Kidney (tissue), 14 donors: ENCODE results near the gene GKN1. TPM values are rescaled to one million over a fixed set of nuclear protein-coding genes. Genes with fewer than 3 reads are reported as not detected.

Source experiments
- DNase-seq, 5 donors: peaks; one replicate each; pipeline ENCODE4 v3.0.0-alpha.2; 2013 to 2020
- FAIRE-seq: peaks from 2 replicates; lab custom pipeline; 2012; peaks lifted over from hg19 to GRCh38; lab: Jason Lieb, UNC
- H3K27ac ChIP-seq, 2 donors: one replicate each; pipeline ENCODE4 v1.7.0; 2013; ENCODE audit warnings: low read depth in 2 of 2, low read length in 2 of 2, inconsistent platforms in 1 of 2
- H3K27me3 ChIP-seq: one replicate; pipeline ENCODE4 v1.7.1; 2013; ENCODE audit warnings: low read length, inconsistent platforms; ENCODE audit not compliant: control insufficient read depth, insufficient read depth
- H3K36me3 ChIP-seq, 3 donors: one replicate each; pipeline versions ENCODE4 v1.7.0 to v1.7.1; 2013; ENCODE audit warnings: low read length in 3 of 3, control low read depth in 1 of 3, inconsistent platforms in 1 of 3; ENCODE audit not compliant: insufficient read depth in 3 of 3, control insufficient read depth in 2 of 3
- H3K4me1 ChIP-seq, 3 donors: one replicate each; pipeline versions ENCODE4 v1.7.0 to v1.7.1; 2013; ENCODE audit warnings: low read length in 3 of 3, inconsistent platforms in 1 of 3, low read depth in 1 of 3; ENCODE audit not compliant: control insufficient read depth in 2 of 3, insufficient read depth in 2 of 3
- H3K4me3 ChIP-seq, 3 donors: one replicate each; pipeline versions ENCODE4 v1.7.0 to v1.8.1; 2013; ENCODE audit warnings: low read length in 3 of 3, control low read depth in 1 of 3, inconsistent platforms in 1 of 3
- H3K9ac ChIP-seq, 3 donors: one replicate each; pipeline versions ENCODE4 v1.7.0 to v1.7.1; 2013; ENCODE audit warnings: low read length in 3 of 3, control low read depth in 1 of 3, inconsistent platforms in 1 of 3
- H3K9me3 ChIP-seq, 3 donors: one replicate each; pipeline versions ENCODE4 v1.7.0 to v1.7.1; 2013; ENCODE audit warnings: low read length in 3 of 3, control low read depth in 1 of 3, inconsistent platforms in 1 of 3; ENCODE audit not compliant: control insufficient read depth in 2 of 3, insufficient read depth in 1 of 3
- CTCF ChIP-seq: IDR thresholded peaks from 3 replicates; pipeline ENCODE4 v1.5.1; 2012; ENCODE audit warnings: mild to moderate bottlenecking, moderate library complexity, borderline replicate concordance; ENCODE audit not compliant: insufficient read depth; ENCODE audit errors: extremely low read depth
- intact Hi-C: fragments of 100-400 bp; cut with DNase I; formaldehyde crosslinking; loops from one replicate; pipeline ENCODE4 v1.11.1; 2022
- polyA plus RNA-seq: library from polyadenylated mRNA; stranded (reverse); fragments of 350-450 nt; fragmentation: Illumina TruSeq; extraction: RNeasy Lipid Tissue Mini Kit (QIAGEN cat#74804); gene quantifications from one replicate; pipeline ENCODE4 v1.2.3, GENCODE V29; 2014; ENCODE audit warnings: low read depth, low replicate concordance; ENCODE audit not compliant: insufficient read depth
- total RNA-seq: library from RNA; stranded (reverse); fragmentation: NEBNext Ultra II Directional; extraction: Animal tissue kit (Norgen Biotek cat#: 25700); gene quantifications from one replicate; pipeline ENCODE4 v1.2.1, GENCODE V29; 2021
- donor health status: control.
- donor health status: control.
- donor health status: control.
- donor health status: control.
- donor health status: control.
- donor health status: DM: yes; HTN: yes; CAD: no.
- donor health status: Normal renal cell carcinoma (clear cell type).

Gene GKN1
- total and polyA plus RNA-seq, 2 donors from 2014 or later = not detected

DNA sequence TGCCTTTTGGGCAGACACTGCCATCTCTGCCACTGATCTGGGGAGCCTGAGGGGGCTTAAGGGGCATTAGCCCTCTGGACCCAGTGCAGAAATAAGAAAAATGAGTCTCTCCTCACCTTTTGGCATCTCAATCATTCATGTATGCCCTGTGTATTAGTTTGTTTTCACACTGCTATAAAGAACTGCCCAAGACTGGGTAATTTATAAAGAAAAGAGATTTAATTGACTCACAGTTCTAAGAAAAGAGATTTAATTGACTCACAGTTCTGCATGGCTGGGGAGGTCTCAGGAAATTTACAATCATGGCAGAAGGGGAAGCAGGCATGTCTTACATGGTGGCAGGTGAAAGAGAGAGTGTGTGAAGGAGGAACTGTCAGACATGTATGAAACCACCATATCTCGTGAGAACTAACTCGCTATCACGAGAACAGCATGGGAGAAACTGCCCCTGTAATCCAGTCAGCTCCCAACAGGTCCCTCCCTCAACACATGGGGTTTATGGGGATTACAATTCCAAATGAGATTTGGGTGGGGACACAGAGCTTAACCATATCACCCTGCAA lies 43.2 kb upstream of the GKN1 start:
- FAIRE-seq (no peak), DNase-seq (no peak)
- Histone ChIP-seq H3K4me1 (peaks cover 0 to 2% (median 0%) of the 10 kb centered on the region in 3 donors), H3K9ac (no peak overlapping the region), H3K27me3 (no peaks in the 10 kb centered on the region), H3K36me3 (no peaks in the 10 kb centered on the region), H3K4me3 (no peak overlapping the region), H3K9me3 (no peaks in the 10 kb centered on the region), H3K27ac (no peak overlapping the region)
- intact Hi-C loops = no loop called here
- no peak for TF ChIP-seq CTCF

DNA sequence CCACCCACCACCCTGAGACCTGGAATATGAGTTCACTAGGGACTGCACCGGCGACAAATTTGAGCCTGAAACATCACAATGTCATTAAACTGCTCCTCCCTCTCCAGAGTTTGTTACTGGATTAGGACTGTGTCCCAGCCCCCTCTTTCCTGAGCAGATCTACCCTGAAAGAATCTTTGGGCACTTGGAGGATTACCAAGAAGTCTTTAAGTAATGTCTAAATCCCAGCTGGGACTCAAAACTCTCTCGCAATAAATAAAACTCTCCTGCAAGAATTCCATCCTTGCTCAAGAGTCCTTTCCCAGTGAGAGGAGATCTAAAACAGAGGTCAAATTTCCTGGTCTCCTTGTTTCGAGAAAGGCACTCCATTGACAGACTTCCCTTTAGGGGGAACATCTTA lies 42.6 kb upstream of the GKN1 start:
- DNase-seq = peak in 1 of 5 donors; percentile 18
- H3K27ac ChIP-seq = no peak overlapping the region
- peaks cover 0 to 5% (median 0%) of the 10 kb centered on the region in 3 donors for H3K4me1 ChIP-seq

DNA sequence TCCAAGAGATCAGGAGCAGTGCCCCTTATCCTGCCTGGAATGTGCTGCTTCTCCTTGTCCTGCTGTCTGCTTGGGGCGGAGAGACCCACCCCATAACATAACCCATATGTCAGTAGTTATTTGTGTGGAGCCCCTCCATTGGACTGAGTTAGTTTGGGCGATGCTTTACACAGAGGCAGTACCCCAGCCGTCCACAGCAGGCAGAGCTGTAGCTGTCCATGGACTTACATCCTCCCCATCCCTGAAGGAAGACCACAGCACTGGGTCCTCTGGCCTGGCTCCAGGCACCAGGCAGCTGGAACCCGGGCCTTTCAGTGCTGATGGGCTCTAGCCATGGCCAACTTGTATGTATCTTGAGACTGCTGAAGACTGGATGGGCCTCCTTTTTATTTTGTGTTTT lies 42.0 kb upstream of the GKN1 start:
- Histone ChIP-seq H3K4me3 (no peak overlapping the region), H3K36me3 (no peaks in the 10 kb centered on the region), H3K27ac (no peak overlapping the region), H3K9me3 (no peaks in the 10 kb centered on the region), H3K9ac (no peak overlapping the region), H3K27me3 (no peaks in the 10 kb centered on the region), H3K4me1 (peaks cover 0 to 5% (median 0%) of the 10 kb centered on the region in 3 donors)
- no peak for TF ChIP-seq CTCF
- FAIRE-seq (no peak), DNase-seq (no peak)
- intact Hi-C loops = no loop called here

More for the DNA sequence above, 42.6 kb upstream of the GKN1 start:
- TF ChIP-seq CTCF = no peak
- no peak for FAIRE-seq
- no peaks in the 10 kb centered on the region for H3K27me3 ChIP-seq
- no peaks in the 10 kb centered on the region for H3K36me3 ChIP-seq
- intact Hi-C loops = no loop called here
- no peaks in the 10 kb centered on the region for H3K9me3 ChIP-seq
- H3K4me3 ChIP-seq = no peak overlapping the region
- H3K9ac ChIP-seq = no peak overlapping the region

DNA sequence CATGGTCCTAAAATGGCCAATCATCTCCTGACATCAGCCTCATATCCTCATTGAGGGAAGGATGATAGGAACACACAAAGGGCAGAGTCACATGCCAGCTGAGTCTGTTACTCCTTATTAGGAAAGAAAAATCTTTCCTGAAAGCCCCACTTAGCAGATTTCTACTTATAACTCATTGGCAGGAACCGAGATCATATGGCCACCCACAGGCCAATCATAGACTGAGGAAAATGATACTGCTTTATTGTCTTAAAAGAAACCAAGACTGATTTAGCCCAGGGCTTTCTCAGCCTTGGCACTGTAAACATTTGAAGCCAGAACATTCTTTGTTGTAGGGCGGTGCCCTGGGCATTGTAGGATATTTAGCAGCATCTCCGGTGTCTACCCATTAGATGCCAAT lies 40.4 kb upstream of the GKN1 start:
- DNase-seq = no peak
- no peak overlapping the region for H3K9ac ChIP-seq
- FAIRE-seq = no peak
- H3K9me3 ChIP-seq = no peaks in the 10 kb centered on the region
- no peak overlapping the region for H3K27ac ChIP-seq
- H3K4me3 ChIP-seq = no peak overlapping the region
- no peaks in the 10 kb centered on the region for H3K27me3 ChIP-seq
- TF ChIP-seq CTCF = no peak
- intact Hi-C loops = no loop called here
- H3K4me1 ChIP-seq = peaks cover 0 to 5% (median 0%) of the 10 kb centered on the region in 3 donors
- H3K36me3 ChIP-seq = no peaks in the 10 kb centered on the region
